OCI-LY1 (cell line): ENCODE measurements around the gene PKN2.
"Not testable (repeated sequence)": the region's sequence is repeated elsewhere in the genome, so short reads cannot be mapped to it uniquely, and the experiment has no call there.

Experiments used
- H2AFZ ChIP-seq: fragments of 200-600 bp; sonication (generic), shearing (Covaris generic); 2 replicates; pipeline ENCODE4 v1.6.0; 2014; ENCODE audit warnings: antibody characterized with exemption, mild to moderate bottlenecking, low read length
- H3F3A ChIP-seq: fragments of 200-600 bp; sonication (generic), shearing (Covaris generic); 2 replicates; pipeline ENCODE4 v1.6.0; 2014; ENCODE audit warnings: mild to moderate bottlenecking, antibody characterized with exemption, low read length, moderate library complexity; ENCODE audit not compliant: insufficient read depth
- H3K27ac ChIP-seq: fragments of 200-600 bp; sonication (generic); 2 replicates; pipeline ENCODE4 v1.5.1; 2014; ENCODE audit warnings: low read length, mixed run types, mild to moderate bottlenecking, low read depth; ENCODE audit not compliant: poor library complexity, severe bottlenecking
- H3K27me3 ChIP-seq: fragments of 200-600 bp; sonication (generic); 2 replicates; pipeline ENCODE4 v1.6.0; 2014; ENCODE audit warnings: antibody characterized with exemption, mild to moderate bottlenecking, low read length, moderate library complexity; ENCODE audit not compliant: insufficient read depth
- H3K36me3 ChIP-seq: fragments of 200-600 bp; sonication (generic); 2 replicates; pipeline ENCODE4 v1.6.1; 2014; ENCODE audit warnings: mild to moderate bottlenecking, antibody characterized with exemption, low read length, moderate library complexity, mixed read lengths; ENCODE audit not compliant: insufficient read depth
- H3K4me1 ChIP-seq: fragments of 200-600 bp; sonication (generic); 2 replicates; pipeline ENCODE4 v1.5.1; 2014; ENCODE audit warnings: mild to moderate bottlenecking, low read length, moderate library complexity; ENCODE audit not compliant: insufficient read depth, severe bottlenecking
- H3K4me2 ChIP-seq: fragments of 200-600 bp; sonication (generic), shearing (Covaris generic); 2 replicates; pipeline ENCODE4 v1.6.1; 2014; ENCODE audit warnings: low read length
- H3K4me3 ChIP-seq: fragments of 200-600 bp; sonication (generic); 2 replicates; pipeline ENCODE4 v1.5.1; 2014; ENCODE audit warnings: low read length, low read depth, mild to moderate bottlenecking, mixed read lengths; ENCODE audit not compliant: poor library complexity, severe bottlenecking
- H3K79me2 ChIP-seq: fragments of 200-600 bp; shearing (Covaris generic); 2 replicates; pipeline ENCODE4 v1.6.1; 2016; ENCODE audit warnings: mixed run types, low read length, mixed read lengths; ENCODE audit not compliant: insufficient read depth
- H3K9ac ChIP-seq: fragments of 200-600 bp; sonication (generic), shearing (Covaris generic); 2 replicates; pipeline ENCODE4 v1.6.1; 2014; ENCODE audit warnings: mild to moderate bottlenecking, low read length, mixed read lengths
- H3K9me2 ChIP-seq: fragments of 200-600 bp; sonication (generic), shearing (Covaris generic); 2 replicates; pipeline ENCODE4 v1.6.1; 2014; ENCODE audit warnings: low read depth, mild to moderate bottlenecking, low read length, mixed read lengths
- H3K9me3 ChIP-seq: fragments of 200-600 bp; shearing (Covaris generic); 2 replicates; pipeline ENCODE4 v1.6.1; 2014; ENCODE audit warnings: low read length, mixed read lengths
- H4K20me1 ChIP-seq: fragments of 200-600 bp; sonication (generic), shearing (Covaris generic); 2 replicates; pipeline ENCODE4 v1.6.0; 2016; ENCODE audit warnings: mild to moderate bottlenecking, low read length; ENCODE audit not compliant: insufficient read depth
- EZH2 ChIP-seq: fragments of 200-600 bp; sonication (generic), shearing (Covaris generic); IDR thresholded peaks from 2 replicates; pipeline ENCODE4 v1.8.0; 2017; ENCODE audit warnings: borderline replicate concordance, mixed run types, mild to moderate bottlenecking, antibody characterized with exemption, low read length, moderate library complexity, mixed read lengths
- TF ChIP-seq, protein P1 (sequence below): fragments of 200-600 bp; sonication (generic), shearing (Covaris generic); IDR thresholded peaks from 2 replicates; pipeline ENCODE4 v1.5.1; 2017; ENCODE audit warnings: mild to moderate bottlenecking, antibody characterized with exemption, low read length, moderate library complexity, mixed read lengths

Gene PKN2

GRCh38 chr1:88812366-88812765 is 128.3 kb downstream of the PKN2 start:
- Histone ChIP-seq H3K4me2 (no peak overlapping the region), H3K36me3 (peaks cover 44% of the 10 kb centered on the region), H3K27me3 (no peaks in the 10 kb centered on the region), H3K4me1 (no peaks in the 10 kb centered on the region), H4K20me1 (no peaks in the 10 kb centered on the region), H3K27ac (no peak overlapping the region), H3K9me3 (no peaks in the 10 kb centered on the region), H3K79me2 (no peaks in the 10 kb centered on the region), H3K9ac (no peak overlapping the region), H3K9me2 (no peaks in the 10 kb centered on the region), H3K4me3 (no peak overlapping the region), H2AFZ (no peak overlapping the region), H3F3A (no peaks in the 10 kb centered on the region)
- TF ChIP-seq, protein P1, sequence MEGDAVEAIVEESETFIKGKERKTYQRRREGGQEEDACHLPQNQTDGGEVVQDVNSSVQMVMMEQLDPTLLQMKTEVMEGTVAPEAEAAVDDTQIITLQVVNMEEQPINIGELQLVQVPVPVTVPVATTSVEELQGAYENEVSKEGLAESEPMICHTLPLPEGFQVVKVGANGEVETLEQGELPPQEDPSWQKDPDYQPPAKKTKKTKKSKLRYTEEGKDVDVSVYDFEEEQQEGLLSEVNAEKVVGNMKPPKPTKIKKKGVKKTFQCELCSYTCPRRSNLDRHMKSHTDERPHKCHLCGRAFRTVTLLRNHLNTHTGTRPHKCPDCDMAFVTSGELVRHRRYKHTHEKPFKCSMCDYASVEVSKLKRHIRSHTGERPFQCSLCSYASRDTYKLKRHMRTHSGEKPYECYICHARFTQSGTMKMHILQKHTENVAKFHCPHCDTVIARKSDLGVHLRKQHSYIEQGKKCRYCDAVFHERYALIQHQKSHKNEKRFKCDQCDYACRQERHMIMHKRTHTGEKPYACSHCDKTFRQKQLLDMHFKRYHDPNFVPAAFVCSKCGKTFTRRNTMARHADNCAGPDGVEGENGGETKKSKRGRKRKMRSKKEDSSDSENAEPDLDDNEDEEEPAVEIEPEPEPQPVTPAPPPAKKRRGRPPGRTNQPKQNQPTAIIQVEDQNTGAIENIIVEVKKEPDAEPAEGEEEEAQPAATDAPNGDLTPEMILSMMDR, result no peak
- TF ChIP-seq EZH2, result no peak

DNA sequence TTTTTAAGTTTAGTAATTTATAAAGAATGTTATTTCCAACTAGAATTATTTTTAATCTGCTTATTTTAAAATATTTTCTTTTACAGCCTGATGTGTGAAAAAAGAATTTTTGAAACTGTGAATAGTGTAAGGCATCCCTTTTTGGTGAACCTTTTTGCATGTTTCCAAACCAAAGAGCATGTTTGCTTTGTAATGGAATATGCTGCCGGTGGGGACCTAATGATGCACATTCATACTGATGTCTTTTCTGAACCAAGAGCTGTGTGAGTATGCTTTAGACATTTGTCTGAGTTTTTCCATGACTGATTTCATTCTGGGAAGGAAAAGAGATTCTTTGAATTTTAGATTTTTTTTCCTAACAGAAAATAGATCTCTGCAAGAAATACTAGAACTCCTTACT is 129.4 kb downstream of the PKN2 start:
- no peak for TF ChIP-seq EZH2
- TF ChIP-seq, protein P1, result no peak
- H3K9me3 ChIP-seq, result no peaks in the 10 kb centered on the region
- H3K27ac ChIP-seq, result no peak overlapping the region
- no peaks in the 10 kb centered on the region for H3K27me3 ChIP-seq
- no peaks in the 10 kb centered on the region for H3K79me2 ChIP-seq
- H3K36me3 ChIP-seq, result peaks cover 41% of the 10 kb centered on the region
- no peaks in the 10 kb centered on the region for H4K20me1 ChIP-seq
- no peak overlapping the region for H3K4me2 ChIP-seq
- H3K9ac ChIP-seq, result no peak overlapping the region
- H3K9me2 ChIP-seq, result no peaks in the 10 kb centered on the region
- H3F3A ChIP-seq, result no peaks in the 10 kb centered on the region
- H3K4me3 ChIP-seq, result no peak overlapping the region
- no peak overlapping the region for H2AFZ ChIP-seq
- no peaks in the 10 kb centered on the region for H3K4me1 ChIP-seq

- not testable (repeated sequence) for H4K20me1 ChIP-seq, H3K9ac ChIP-seq, H3F3A ChIP-seq, H3K4me2 ChIP-seq, H3K27ac ChIP-seq, H3K9me3 ChIP-seq, H2AFZ ChIP-seq, H3K79me2 ChIP-seq, H3K4me3 ChIP-seq, H3K9me2 ChIP-seq, H3K4me1 ChIP-seq, H3K27me3 ChIP-seq
- peaks cover 20% of the 10 kb centered on the region for H3K36me3 ChIP-seq
Observed at GRCh38 chr1:88819642-88820041, 135.6 kb downstream of the PKN2 start.

GRCh38 chr1:88825721-88826120 is 141.6 kb downstream of the PKN2 start:
- H3F3A ChIP-seq, result no peaks in the 10 kb centered on the region
- H3K27me3 ChIP-seq, result no peaks in the 10 kb centered on the region
- no peak overlapping the region for H3K27ac ChIP-seq
- no peak overlapping the region for H2AFZ ChIP-seq
- H3K9ac ChIP-seq, result no peak overlapping the region
- no peak for TF ChIP-seq EZH2
- TF ChIP-seq, protein P1, result no peak
- no peaks in the 10 kb centered on the region for H3K79me2 ChIP-seq
- H3K9me2 ChIP-seq, result no peaks in the 10 kb centered on the region
- H3K9me3 ChIP-seq, result no peaks in the 10 kb centered on the region
- no peak overlapping the region for H3K4me2 ChIP-seq
- no peak overlapping the region for H3K4me3 ChIP-seq
- H3K4me1 ChIP-seq, result no peaks in the 10 kb centered on the region
- H3K36me3 ChIP-seq, result peaks cover 20% of the 10 kb centered on the region
- no peaks in the 10 kb centered on the region for H4K20me1 ChIP-seq
